Muscle of leg (tissue), 16 donors: ENCODE results near the gene OPN1MW. TPM values are rescaled to one million over a fixed set of nuclear protein-coding genes. Genes with fewer than 3 reads are reported as not detected.
"Not testable (repeated sequence)": the region's sequence is repeated elsewhere in the genome, so short reads cannot be mapped to it uniquely, and the experiment has no call there.

Experiments used
- DNase-seq: peaks from one replicate; pipeline ENCODE4 v3.0.0; 2013
- H3K27ac ChIP-seq: one replicate; pipeline ENCODE4 v1.5.1; 2013; ENCODE audit warnings: mild to moderate bottlenecking, low read length, control low read depth
- H3K27me3 ChIP-seq: one replicate; pipeline ENCODE4 v1.6.1; 2013; ENCODE audit warnings: low read length; ENCODE audit not compliant: control insufficient read depth, insufficient read depth
- H3K36me3 ChIP-seq: one replicate; pipeline ENCODE4 v1.6.1; 2013; ENCODE audit warnings: low read length; ENCODE audit not compliant: control insufficient read depth, insufficient read depth
- H3K4me1 ChIP-seq: one replicate; pipeline ENCODE4 v1.6.1; 2013; ENCODE audit warnings: low read length; ENCODE audit not compliant: control insufficient read depth, insufficient read depth
- H3K4me3 ChIP-seq: one replicate; pipeline ENCODE4 v1.5.1; 2013; ENCODE audit warnings: low read length, control low read depth
- H3K9me3 ChIP-seq: replicated peaks from 2 replicates; pipeline ENCODE4 v1.6.1; 2013; ENCODE audit warnings: low read depth, low read length; ENCODE audit not compliant: control insufficient read depth
- WGBS: methylation state at CpG from one replicate; pipeline ENCODE4 v1.1.5; 2013; ENCODE audit warnings: missing lambda C conversion rate; ENCODE audit not compliant: insufficient coverage; 5-methylcytosine and 5-hydroxymethylcytosine counted together
- long read RNA-seq, 11 donors: transcript quantifications; one replicate each; lab custom pipeline, GENCODE V29; 2026
- polyA plus RNA-seq, 8 donors: library from polyadenylated mRNA; unstranded; fragments of 120-200 nt; gene quantifications; one replicate each; pipeline versions ENCODE4 v1.2.1 to v1.2.3, GENCODE V29; 2013; ENCODE audit warnings: inconsistent platforms in 1 of 8, low replicate concordance in 1 of 8; ENCODE audit not compliant: insufficient read length in 8 of 8, insufficient read depth in 1 of 8
- total RNA-seq: library from RNA; stranded (reverse); fragments of 120-200 nt; gene quantifications from one replicate; pipeline ENCODE4 v1.2.4, GENCODE V29; 2013

The OPN1MW gene
- total RNA-seq (not detected), polyA plus RNA-seq (not detected)
- long read RNA-seq, donor 1 = 0 reads
- long read RNA-seq, donor 2 = 0 reads
- long read RNA-seq, donor 3 = 0 reads
- long read RNA-seq, donor 4 = 0 reads
- long read RNA-seq, donor 5 = 0 reads
- long read RNA-seq, donor 6 = 0 reads
- long read RNA-seq, donor 7 = 0 reads
- long read RNA-seq, donor 8 = 0 reads
- long read RNA-seq, donor 9 = 0 reads
- long read RNA-seq, donor 10 = 0 reads
- long read RNA-seq, donor 11 = 0 reads

DNA sequence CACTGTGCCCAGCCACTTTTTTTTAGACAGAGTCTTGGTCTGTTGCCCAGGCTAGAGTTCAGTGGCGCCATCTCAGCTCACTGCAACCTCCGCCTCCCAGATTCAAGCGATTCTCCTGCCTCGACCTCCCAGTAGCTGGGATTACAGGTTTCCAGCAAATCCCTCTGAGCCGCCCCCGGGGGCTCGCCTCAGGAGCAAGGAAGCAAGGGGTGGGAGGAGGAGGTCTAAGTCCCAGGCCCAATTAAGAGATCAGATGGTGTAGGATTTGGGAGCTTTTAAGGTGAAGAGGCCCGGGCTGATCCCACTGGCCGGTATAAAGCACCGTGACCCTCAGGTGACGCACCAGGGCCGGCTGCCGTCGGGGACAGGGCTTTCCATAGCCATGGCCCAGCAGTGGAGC, at the start of gene OPN1MW:
Gene OPN1MW, plus strand, starts transcription at position 301 of the 400 bp plus-strand sequence. Its CDS starts 82 bp downstream, at position 383.
- not testable (repeated sequence) for H3K4me1 ChIP-seq, DNase-seq, H3K4me3 ChIP-seq, H3K9me3 ChIP-seq, H3K36me3 ChIP-seq, H3K27ac ChIP-seq, H3K27me3 ChIP-seq
- no CpG with 5 or more reads among the region's 14 CpGs for WGBS

DNA sequence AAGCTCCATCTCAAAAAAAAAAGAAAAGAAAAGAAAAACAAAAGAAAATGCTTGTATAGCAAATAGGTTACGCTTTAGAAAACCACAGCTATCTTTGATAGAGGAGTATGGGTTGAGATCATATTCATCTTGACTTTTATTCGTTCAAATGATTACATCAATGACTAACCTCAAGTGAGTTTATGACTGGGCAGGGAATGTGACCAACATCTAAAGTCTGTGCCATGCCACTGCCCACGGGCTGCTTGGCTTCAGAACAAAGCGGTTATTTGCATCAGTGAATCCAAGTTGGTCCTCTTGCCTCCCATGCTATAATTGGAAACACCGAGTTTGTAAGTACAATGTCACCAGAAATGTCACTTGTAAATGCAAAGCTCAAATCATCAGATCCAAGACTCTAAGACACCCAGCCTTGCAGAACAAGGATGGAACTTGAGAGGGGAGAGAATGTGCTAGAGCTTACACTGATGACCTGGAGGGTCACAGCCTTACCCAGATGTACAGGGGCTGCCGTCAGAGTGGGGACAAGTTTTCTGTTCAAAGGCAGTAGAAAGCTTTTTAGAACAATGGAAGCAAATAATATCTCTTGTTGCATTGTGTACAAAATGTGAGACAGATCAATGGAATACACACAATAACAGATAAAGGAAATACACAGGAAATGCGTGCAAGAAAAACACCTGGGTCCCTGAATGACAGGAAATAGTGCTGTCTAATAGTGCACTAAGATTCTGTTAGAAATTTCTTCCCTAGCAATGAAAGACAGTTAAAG, 46.8 kb upstream of the OPN1MW start:
- no peaks in the 10 kb centered on the region for H3K36me3 ChIP-seq
- no peak overlapping the region for H3K4me3 ChIP-seq
- H3K27ac ChIP-seq = no peak overlapping the region
- peaks cover 3% of the 10 kb centered on the region for H3K4me1 ChIP-seq
- no peak for DNase-seq
- 50% methylated on average over 1 of the region's 7 CpGs for WGBS
- no peaks in the 10 kb centered on the region for H3K9me3 ChIP-seq
- H3K27me3 ChIP-seq = peaks cover 12% of the 10 kb centered on the region

DNA sequence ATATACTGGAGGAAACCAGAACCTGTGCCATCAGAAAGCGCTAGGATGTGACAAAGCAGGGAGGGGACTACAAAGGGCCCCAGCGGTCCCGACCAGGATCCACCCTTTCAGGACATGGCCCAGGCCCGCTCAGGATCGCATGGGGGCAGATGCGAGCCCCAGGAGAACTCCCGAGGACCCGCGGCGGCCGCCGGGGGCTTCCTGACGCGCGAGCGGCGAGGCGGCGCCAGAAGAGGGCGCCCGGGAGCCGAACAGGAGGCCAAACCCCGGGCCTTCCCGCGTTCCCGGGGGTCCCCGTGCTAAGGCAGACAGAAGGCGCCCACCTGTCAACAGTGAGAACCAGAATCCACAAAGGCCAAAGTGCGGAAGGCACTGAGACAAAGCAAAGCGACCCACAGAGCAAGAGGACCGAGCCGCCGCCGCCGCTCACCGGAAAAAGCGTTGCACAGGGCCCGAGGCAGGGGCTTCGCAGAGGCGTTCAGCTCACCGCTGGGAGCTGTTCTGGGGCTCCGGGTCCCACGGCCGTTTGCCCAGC, 45.7 kb upstream of the OPN1MW start:
- Histone ChIP-seq H3K36me3 (no peaks in the 10 kb centered on the region), H3K27me3 (peaks cover 12% of the 10 kb centered on the region), H3K4me1 (peaks cover 3% of the 10 kb centered on the region), H3K9me3 (no peaks in the 10 kb centered on the region), H3K27ac (peak overlapping the region; percentile 35), H3K4me3 (peak overlapping the region; percentile 28)
- DNase-seq = peak; percentile 66
- 17% methylated on average over 44 of the region's 44 CpGs for WGBS

DNA sequence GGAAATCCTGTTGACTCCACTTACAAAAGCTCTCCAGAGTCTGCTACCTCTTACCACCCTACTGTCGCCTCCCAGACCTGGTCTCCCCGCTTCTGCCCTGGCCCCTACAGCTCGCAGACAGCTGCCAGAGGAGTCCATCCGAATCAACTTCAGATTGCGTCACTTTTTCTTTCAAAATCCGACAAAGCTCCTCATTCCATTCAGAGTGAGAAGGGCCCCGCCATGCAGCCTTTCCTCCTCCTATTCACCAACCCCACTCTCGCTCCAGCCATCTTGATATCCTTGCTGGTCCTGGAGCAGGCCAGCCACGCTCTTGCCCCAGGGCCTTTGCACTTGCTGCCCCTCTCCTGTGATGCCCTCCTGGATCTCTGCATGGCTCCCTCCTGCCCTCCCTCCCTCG, 43.5 kb upstream of the OPN1MW start:
- Histone ChIP-seq H3K27ac (no peak overlapping the region), H3K36me3 (no peaks in the 10 kb centered on the region), H3K4me1 (peaks cover 3% of the 10 kb centered on the region), H3K9me3 (no peaks in the 10 kb centered on the region), H3K4me3 (no peak overlapping the region), H3K27me3 (peaks cover 14% of the 10 kb centered on the region)
- DNase-seq = no peak
- WGBS = 83% methylated on average over 10 of the region's 10 CpGs

DNA sequence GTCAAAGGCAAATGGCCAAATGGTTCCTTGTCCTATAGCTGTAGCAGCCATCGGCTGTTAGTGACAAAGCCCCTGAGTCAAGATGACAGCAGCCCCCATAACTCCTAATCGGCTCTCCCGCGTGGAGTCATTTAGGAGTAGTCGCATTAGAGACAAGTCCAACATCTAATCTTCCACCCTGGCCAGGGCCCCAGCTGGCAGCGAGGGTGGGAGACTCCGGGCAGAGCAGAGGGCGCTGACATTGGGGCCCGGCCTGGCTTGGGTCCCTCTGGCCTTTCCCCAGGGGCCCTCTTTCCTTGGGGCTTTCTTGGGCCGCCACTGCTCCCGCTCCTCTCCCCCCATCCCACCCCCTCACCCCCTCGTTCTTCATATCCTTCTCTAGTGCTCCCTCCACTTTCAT, 42.2 kb upstream of the OPN1MW start:
- H3K4me1 ChIP-seq = peaks cover 3% of the 10 kb centered on the region
- peaks cover 12% of the 10 kb centered on the region for H3K27me3 ChIP-seq
- no peaks in the 10 kb centered on the region for H3K9me3 ChIP-seq
- H3K4me3 ChIP-seq = no peak overlapping the region
- no peak overlapping the region for H3K27ac ChIP-seq
- DNase-seq = no peak
- H3K36me3 ChIP-seq = no peaks in the 10 kb centered on the region
- 89% methylated on average over 11 of the region's 12 CpGs for whole genome bisulfite sequencing

DNA sequence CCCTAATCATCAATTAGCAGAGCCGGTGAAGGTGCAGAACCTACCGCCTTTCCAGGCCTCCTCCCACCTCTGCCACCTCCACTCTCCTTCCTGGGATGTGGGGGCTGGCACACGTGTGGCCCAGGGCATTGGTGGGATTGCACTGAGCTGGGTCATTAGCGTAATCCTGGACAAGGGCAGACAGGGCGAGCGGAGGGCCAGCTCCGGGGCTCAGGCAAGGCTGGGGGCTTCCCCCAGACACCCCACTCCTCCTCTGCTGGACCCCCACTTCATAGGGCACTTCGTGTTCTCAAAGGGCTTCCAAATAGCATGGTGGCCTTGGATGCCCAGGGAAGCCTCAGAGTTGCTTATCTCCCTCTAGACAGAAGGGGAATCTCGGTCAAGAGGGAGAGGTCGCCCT, 41.7 kb upstream of the OPN1MW start:
- Histone ChIP-seq H3K27me3 (peaks cover 10% of the 10 kb centered on the region), H3K36me3 (no peaks in the 10 kb centered on the region), H3K4me1 (peaks cover 3% of the 10 kb centered on the region), H3K4me3 (no peak overlapping the region), H3K27ac (no peak overlapping the region), H3K9me3 (no peaks in the 10 kb centered on the region)
- no peak for DNase-seq
- 72% methylated on average over 4 of the region's 10 CpGs for WGBS

DNA sequence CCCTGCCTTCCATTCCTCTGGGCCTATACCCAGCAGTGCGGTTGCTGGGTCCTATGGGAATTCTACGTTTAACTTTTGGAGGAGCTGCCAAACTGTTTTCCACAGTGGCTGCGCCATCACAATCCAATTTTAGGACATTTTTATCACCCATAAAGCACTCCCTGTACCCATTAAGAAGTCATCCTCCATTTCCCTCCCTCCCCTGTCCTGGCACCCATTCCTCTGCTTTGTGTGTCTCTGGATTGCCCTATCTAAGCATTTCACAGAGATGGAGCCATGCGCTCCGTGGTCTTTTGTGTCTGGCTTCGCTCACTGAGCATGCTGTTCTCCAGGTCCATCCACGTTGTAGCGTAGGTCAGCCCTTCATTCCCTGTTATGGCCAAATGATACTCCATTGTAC, 40.0 kb upstream of the OPN1MW start:
- no peak overlapping the region for H3K4me3 ChIP-seq
- H3K27me3 ChIP-seq = peaks cover 6% of the 10 kb centered on the region
- DNase-seq = no peak
- no peaks in the 10 kb centered on the region for H3K4me1 ChIP-seq
- H3K27ac ChIP-seq = no peak overlapping the region
- WGBS = 89% methylated on average over 8 of the region's 8 CpGs
- no peaks in the 10 kb centered on the region for H3K36me3 ChIP-seq
- no peaks in the 10 kb centered on the region for H3K9me3 ChIP-seq

DNA sequence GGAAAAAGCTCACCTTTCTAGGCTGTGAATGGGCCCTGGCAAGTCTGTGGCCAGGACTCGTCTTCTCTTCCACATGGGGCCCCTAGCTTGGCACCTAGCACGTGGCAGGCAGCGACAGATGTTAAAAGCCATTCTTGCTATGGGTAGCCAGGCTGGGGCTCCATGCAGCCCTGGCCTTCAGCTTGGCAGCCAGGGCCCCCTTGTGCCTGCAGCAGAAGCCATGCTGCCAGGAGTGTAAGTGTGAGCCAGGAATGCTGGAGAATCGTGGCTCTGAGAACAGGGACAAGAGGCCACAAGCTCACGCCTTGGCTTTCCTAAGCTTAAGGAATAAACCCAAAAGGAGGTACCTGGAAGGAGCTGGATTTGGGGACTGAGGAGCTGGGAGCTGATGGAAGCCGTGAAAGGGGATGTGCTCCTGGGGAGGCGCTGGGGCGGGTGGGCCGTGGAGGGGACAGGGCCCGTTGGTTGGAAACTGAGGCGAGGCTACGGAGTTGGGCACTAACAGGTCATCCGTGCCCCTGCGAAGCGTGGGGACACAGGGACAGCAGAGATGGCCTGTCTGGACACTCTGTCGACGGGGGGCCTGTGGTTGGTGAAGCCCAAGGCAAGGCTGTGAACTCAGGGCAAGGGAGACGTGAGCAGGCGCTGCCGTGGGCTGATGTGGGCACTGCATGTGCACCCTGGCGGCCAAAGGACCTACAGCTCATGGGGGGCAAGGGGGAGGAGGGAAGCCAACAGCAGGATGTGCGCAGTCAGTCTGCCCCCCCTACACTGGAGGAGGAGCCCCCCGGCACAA, 39.2 kb upstream of the OPN1MW start:
- no peak for DNase-seq
- H3K27me3 ChIP-seq = peaks cover 6% of the 10 kb centered on the region
- WGBS = 85% methylated on average over 18 of the region's 23 CpGs
- H3K27ac ChIP-seq = no peak overlapping the region
- no peaks in the 10 kb centered on the region for H3K9me3 ChIP-seq
- H3K4me3 ChIP-seq = no peak overlapping the region
- H3K36me3 ChIP-seq = no peaks in the 10 kb centered on the region
- no peaks in the 10 kb centered on the region for H3K4me1 ChIP-seq

DNA sequence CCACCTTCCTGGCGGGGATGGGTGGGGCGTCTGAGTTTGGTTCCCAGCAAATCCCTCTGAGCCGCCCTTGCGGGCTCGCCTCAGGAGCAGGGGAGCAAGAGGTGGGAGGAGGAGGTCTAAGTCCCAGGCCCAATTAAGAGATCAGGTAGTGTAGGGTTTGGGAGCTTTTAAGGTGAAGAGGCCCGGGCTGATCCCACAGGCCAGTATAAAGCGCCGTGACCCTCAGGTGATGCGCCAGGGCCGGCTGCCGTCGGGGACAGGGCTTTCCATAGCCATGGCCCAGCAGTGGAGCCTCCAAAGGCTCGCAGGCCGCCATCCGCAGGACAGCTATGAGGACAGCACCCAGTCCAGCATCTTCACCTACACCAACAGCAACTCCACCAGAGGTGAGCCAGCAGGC, 38.4 kb upstream of the OPN1MW start, which contains the start of gene OPN1LW:
Gene OPN1LW, plus strand, starts transcription at position 234 of the 400 bp plus-strand sequence. Its CDS starts 41 bp downstream, at position 275.
- not testable (repeated sequence) for H3K36me3 ChIP-seq, DNase-seq, H3K4me3 ChIP-seq, H3K9me3 ChIP-seq, H3K27ac ChIP-seq, H3K4me1 ChIP-seq, H3K27me3 ChIP-seq
- 93% methylated on average over 5 of the region's 15 CpGs for WGBS

DNA sequence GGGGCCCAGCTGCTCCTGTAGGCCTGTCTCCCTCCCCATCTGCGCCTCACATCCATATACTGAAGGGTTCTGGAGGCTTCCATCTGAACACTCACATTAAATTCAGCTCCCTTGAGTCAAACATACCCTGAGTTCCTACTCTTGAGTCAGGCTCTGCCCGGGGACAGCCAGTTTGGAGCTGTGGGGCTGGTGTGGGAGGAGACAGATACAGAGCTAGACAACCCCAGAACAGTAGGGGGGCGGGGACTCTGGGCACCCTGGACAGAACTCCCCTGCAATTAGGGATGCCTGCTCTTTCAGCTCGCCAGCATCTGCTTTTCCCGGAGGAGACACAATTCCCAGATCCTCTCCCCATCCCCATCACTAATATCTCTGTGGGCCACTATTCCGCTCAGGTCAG, 31.4 kb upstream of the OPN1MW start:
- H3K4me1 ChIP-seq, H3K36me3 ChIP-seq, H3K9me3 ChIP-seq, H3K27me3 ChIP-seq, H3K4me3 ChIP-seq, DNase-seq, H3K27ac ChIP-seq: not testable (repeated sequence)
- no CpG with 5 or more reads among the region's 6 CpGs for WGBS
